NCI-H774 (cell line): ENCODE measurements around the gene DYNC2LI1.

Source experiments
- DNase-seq: peaks from one replicate; lab custom pipeline; 2025; lab: John Stamatoyannopoulos, UW

DYNC2LI1 gene

GRCh38 chr2:43818761-43819160 is 44.9 kb downstream of the DYNC2LI1 start:
- no peak for DNase-seq

- DNase-seq = no peak
These were observed 45.8 kb downstream of the DYNC2LI1 start for GRCh38 chr2:43819491-43820163.

- no peak for DNase-seq
These were observed 49.0 kb downstream of the DYNC2LI1 start for GRCh38 chr2:43822839-43823238.

GRCh38 chr2:43823751-43824150 is 49.9 kb downstream of the DYNC2LI1 start:
- DNase-seq = no peak

- no peak for DNase-seq
These were observed 50.7 kb downstream of the DYNC2LI1 start for GRCh38 chr2:43824512-43824911.

- DNase-seq = no peak
These were observed 51.2 kb downstream of the DYNC2LI1 start for GRCh38 chr2:43824951-43825493.

- no peak for DNase-seq
These were observed 52.0 kb downstream of the DYNC2LI1 start for GRCh38 chr2:43825841-43826240.

GRCh38 chr2:43826305-43827250 is 52.7 kb downstream of the DYNC2LI1 start:
- no peak for DNase-seq

- DNase-seq = no peak
These were observed 57.9 kb downstream of the DYNC2LI1 start for GRCh38 chr2:43831543-43832294.

GRCh38 chr2:43832457-43832856 is 58.6 kb downstream of the DYNC2LI1 start:
- no peak for DNase-seq

GRCh38 chr2:43837033-43837432 is 63.2 kb downstream of the DYNC2LI1 start:
- DNase-seq = no peak

GRCh38 chr2:43837831-43838559 is 64.2 kb downstream of the DYNC2LI1 start:
- no peak for DNase-seq

GRCh38 chr2:43838560-43839267 is 64.9 kb downstream of the DYNC2LI1 start, which contains the start of the genes ABCG5 and ABCG8:
Gene ABCG5 (minus strand): TSS chr2:43838839. CDS start chr2:43838679, 160 bp downstream.
Gene ABCG8 (plus strand): TSS chr2:43838971. CDS start chr2:43839054, 83 bp downstream.
- DNase-seq = no peak

GRCh38 chr2:43839776-43840564 is 66.1 kb downstream of the DYNC2LI1 start:
- DNase-seq = no peak

- no peak for DNase-seq
These were observed 67.1 kb downstream of the DYNC2LI1 start for GRCh38 chr2:43840965-43841364.

- no peak for DNase-seq
These were observed 68.4 kb downstream of the DYNC2LI1 start for GRCh38 chr2:43841949-43842865.

- DNase-seq = no peak
These were observed 69.0 kb downstream of the DYNC2LI1 start for GRCh38 chr2:43842866-43843226.

GRCh38 chr2:43845181-43845580 is 71.3 kb downstream of the DYNC2LI1 start:
- DNase-seq = no peak
